Measurements from ENCODE around the gene CNEP1R1. TPM values are rescaled to one million over a fixed set of nuclear protein-coding genes. Genes with fewer than 3 reads are reported as not detected.

CNEP1R1 gene
- polyA plus RNA-seq, 1 donor from 2014 or later: 44.2 TPM

GRCh38 chr16:50002190-50002589, 22.8 kb upstream of the CNEP1R1 start:
- no peaks in the 10 kb centered on the region for H3K27me3 ChIP-seq (ENCODE audit: insufficient read depth, low read depth, low read length)
- H3K9me2 ChIP-seq (ENCODE audit: insufficient read depth, low read length): no peaks in the 10 kb centered on the region
- no peak overlapping the region for H3K9ac ChIP-seq (ENCODE audit: low read length)
- H3K27ac ChIP-seq (ENCODE audit: low read length): no peak overlapping the region
- H3K4me3 ChIP-seq (ENCODE audit: low read length): no peak overlapping the region
- TF ChIP-seq POLR2AphosphoS5 (IDR thresholded peaks at IDR 0.05): no peak
- no peak for TF ChIP-seq CTCF (IDR thresholded peaks at IDR 0.05; ENCODE audit: poor library complexity, severe bottlenecking)
- H4K20me1 ChIP-seq (ENCODE audit: insufficient read depth): no peaks in the 10 kb centered on the region
- no peak overlapping the region for H2AFZ ChIP-seq (ENCODE audit: low read depth, low read length)
- no peak overlapping the region for H3K4me2 ChIP-seq (ENCODE audit: low read length)
- no peaks in the 10 kb centered on the region for H3K36me3 ChIP-seq (ENCODE audit: insufficient read depth, low read length)
- H3K79me2 ChIP-seq (replicated peaks; ENCODE audit: insufficient read depth, low read length): no peaks in the 10 kb centered on the region
- no peaks in the 10 kb centered on the region for H3K9me3 ChIP-seq (ENCODE audit: low read length)
- H3F3A ChIP-seq (ENCODE audit: insufficient read depth, low read length, poor library complexity, severe bottlenecking): no peaks in the 10 kb centered on the region

GRCh38 chr16:50004239-50004638, 20.8 kb upstream of the CNEP1R1 start:
- no peaks in the 10 kb centered on the region for H3K9me2 ChIP-seq (ENCODE audit: insufficient read depth, low read length)
- H2AFZ ChIP-seq (ENCODE audit: low read depth, low read length): no peak overlapping the region
- no peak overlapping the region for H3K4me2 ChIP-seq (ENCODE audit: low read length)
- no peak overlapping the region for H3K27ac ChIP-seq (ENCODE audit: low read length)
- no peaks in the 10 kb centered on the region for H3F3A ChIP-seq (ENCODE audit: insufficient read depth, low read length, poor library complexity, severe bottlenecking)
- TF ChIP-seq REST (IDR thresholded peaks at IDR 0.05; ENCODE audit: borderline replicate concordance): no peak
- TF ChIP-seq POLR2AphosphoS5 (IDR thresholded peaks at IDR 0.05): no peak
- TF ChIP-seq TAF1 (IDR thresholded peaks at IDR 0.05; ENCODE audit: low read depth): no peak
- TF ChIP-seq EZH2 (IDR thresholded peaks at IDR 0.05; ENCODE audit: borderline replicate concordance, insufficient read depth, low read length, poor library complexity, severe bottlenecking): no peak
- TF ChIP-seq MXI1 (conservative IDR thresholded peaks at IDR 0.05; ENCODE audit: poor library complexity, severe bottlenecking): no peak
- TF ChIP-seq SMC3 (conservative IDR thresholded peaks at IDR 0.05; ENCODE audit: poor library complexity): no peak
- TF ChIP-seq EP300 (conservative IDR thresholded peaks at IDR 0.05; ENCODE audit: poor library complexity, severe bottlenecking): no peak
- no peak for TF ChIP-seq RAD21 (conservative IDR thresholded peaks at IDR 0.05)
- no peak for TF ChIP-seq CTCF (IDR thresholded peaks at IDR 0.05; ENCODE audit: poor library complexity, severe bottlenecking)
- no peak overlapping the region for H3K4me3 ChIP-seq (ENCODE audit: low read length)
- no peaks in the 10 kb centered on the region for H4K20me1 ChIP-seq (ENCODE audit: insufficient read depth)
- H3K79me2 ChIP-seq (replicated peaks; ENCODE audit: insufficient read depth, low read length): no peaks in the 10 kb centered on the region
- H3K9ac ChIP-seq (ENCODE audit: low read length): no peak overlapping the region
- no peaks in the 10 kb centered on the region for H3K36me3 ChIP-seq (ENCODE audit: insufficient read depth, low read length)
- H3K27me3 ChIP-seq (ENCODE audit: insufficient read depth, low read depth, low read length): no peaks in the 10 kb centered on the region
- no peaks in the 10 kb centered on the region for H3K9me3 ChIP-seq (ENCODE audit: low read length)

Measured in neural cell (in vitro differentiated cells).